HuH-7 (cell line): ENCODE results near the gene SRPX.

Experiments
- DNase-seq: peaks from one replicate; pipeline ENCODE4 v3.0.0; 2011; ENCODE audit warnings: low spot score

The SRPX gene

DNA sequence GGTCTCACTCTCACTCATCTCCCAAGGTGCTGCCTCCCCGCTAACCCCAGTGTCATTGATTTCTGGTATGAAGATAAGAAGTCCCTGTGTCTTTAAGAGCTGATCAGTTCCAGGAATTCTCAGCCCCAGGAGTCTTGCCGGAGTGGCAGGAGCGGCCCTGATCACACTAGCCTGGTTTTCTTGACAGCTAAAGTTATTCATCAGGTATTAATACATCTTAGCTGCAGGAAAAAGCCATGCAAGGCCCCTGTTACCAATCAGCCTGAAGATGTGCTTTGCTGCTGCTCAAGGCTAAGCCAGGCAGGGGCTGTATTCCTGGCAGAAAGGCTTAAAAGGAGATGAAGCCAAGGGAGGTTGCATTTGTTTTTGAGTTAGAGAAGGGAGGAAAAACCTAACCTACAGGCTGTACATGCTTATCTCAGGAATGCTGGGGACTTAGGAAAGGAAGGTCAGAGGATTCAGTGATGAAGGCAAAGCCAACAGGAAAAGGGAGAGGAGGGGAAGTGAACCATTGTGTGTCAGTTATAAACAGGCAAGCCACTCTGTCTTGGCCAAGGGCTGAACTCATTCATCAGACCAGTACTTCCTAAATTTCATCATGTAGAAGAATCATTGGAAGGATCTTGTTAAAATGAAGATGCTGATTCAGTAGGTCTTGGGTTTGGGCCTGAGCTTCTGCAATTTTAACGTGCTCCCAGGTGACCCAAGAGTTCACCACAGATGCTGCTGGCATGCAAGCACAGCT is 8.6 kb downstream of the SRPX start:
- no peak for DNase-seq

DNA sequence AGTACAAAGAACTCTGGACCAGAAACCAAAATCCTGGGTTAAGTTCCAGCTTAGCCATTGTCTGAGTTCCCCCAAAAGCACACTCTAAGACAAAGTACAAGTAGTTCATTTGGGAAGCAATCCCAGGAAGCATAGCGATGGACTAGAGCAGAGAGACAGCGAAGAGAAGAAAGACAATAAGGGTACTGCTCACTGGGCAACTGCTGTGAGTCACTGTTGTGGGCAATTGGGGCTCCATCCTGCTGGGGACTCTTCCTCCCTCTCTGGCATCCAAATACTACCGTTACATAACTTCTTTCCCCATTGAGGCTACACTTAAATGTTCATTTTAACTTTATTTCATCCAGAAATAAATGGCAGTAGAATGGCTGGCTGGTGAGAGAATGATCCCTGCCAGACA is 14.1 kb downstream of the SRPX start:
- DNase-seq: no peak

DNA sequence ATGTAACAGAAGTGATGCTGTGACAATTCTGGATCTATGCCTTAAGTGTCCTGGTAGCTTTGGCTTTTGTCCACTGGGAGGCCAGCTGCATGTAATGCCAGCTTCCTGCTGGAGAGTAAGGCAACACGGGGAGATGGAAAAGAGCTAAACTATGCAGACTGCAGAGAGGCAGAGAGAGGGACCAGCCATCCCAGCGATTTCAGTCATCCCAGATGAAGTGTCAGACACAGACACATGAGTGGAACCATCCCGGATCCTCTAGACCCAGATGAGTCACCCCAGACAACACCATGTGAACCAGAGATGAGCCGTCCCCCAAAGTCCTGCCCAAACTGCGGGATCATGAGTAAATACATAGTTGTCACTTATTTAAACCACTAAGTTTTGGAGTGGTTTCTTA is 14.6 kb downstream of the SRPX start:
- no peak for DNase-seq

DNA sequence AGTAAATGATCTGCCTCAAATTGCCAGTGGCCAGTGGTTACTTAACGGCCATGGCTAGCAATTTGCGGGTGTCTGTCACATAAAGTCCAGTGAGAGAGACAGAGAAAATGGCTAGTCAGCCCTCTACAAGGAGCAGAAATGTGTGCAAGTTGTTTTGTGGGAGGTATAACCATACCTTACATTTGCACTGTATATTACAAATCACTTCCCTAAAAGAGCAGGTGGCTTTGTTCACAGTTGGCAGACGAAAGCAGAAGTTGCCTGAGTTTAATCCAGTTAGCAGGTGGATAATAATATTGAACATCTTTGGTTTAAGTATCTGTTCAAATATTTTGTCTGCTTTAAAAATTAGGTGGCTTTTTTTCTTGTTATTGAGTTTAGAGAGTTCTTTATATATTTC is 15.6 kb downstream of the SRPX start:
- DNase-seq: no peak

DNA sequence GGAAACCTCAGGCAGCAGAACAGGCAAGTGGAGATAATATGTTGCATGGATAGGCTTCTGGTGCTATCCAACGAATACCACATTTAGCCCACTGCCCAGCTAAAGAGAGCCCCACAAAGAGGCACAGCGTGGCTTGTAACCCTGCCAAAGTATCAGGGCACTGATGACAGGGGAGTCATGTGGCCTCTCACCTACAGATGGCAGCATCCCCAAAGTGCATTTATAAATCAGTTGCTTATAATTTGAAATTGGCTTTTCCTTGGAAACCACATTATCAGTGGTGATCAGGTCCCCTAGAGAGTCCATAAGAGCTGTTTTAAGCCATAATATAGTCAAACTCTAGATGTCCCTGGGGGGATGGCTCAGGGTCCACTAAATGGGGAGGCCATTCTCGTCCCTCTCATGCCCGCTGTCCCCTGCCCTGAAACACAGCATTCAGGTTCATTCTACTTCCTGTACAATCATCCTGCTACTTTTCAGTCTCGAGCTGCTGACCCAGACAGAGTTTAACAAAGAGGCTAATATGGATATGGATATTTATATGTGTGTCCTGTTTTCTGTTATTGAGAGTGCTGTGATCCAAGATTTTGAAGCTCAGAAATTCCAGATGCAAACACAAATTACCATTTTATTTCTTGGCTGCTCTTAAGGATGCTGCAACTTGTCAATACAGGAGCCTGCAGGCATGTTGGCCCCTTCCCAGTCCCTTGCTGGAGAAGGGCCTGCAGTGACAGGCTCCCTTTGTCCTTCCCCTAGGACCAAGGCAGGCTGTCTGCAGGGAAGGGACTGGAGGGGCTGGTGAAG is 28.5 kb downstream of the SRPX start:
- DNase-seq: peak; percentile 2

DNA sequence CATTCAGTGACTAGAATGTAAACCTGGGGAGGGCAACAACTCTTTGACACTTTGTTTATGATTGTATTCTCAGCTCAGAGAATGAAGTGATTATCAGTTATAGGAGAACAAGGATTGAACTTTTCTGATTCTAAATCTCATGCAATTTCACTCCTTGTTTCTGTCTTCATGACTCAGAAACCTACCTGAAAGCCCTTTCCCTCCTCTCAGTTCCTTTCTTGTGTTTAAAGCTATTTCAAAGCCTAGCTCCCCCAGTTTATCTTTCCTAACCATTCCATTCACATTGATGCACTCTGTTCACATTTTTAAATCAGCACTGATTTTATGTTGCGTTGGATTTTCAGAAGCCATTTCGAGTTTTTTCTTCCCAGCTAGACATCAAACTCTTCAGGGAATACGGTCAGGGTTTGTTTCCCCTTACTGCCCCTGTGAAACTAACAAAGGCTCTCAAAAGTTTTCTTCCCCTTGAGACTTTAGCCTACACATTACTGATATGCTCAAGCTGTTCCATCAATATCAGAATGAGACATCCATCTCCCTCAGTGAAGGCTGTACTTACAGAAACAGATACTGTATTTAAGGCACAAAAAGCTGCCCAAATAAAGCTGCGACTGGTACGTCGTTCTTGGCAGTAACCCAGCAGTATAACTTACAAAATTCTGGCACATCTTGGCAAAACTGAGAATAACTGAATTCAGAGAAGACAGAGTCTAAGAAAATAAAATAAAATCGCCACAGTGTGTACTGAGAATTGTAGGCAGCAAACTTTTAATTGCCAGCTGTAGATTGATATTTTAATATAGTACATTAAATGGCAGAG is 31.0 kb downstream of the SRPX start:
- DNase-seq: no peak

DNA sequence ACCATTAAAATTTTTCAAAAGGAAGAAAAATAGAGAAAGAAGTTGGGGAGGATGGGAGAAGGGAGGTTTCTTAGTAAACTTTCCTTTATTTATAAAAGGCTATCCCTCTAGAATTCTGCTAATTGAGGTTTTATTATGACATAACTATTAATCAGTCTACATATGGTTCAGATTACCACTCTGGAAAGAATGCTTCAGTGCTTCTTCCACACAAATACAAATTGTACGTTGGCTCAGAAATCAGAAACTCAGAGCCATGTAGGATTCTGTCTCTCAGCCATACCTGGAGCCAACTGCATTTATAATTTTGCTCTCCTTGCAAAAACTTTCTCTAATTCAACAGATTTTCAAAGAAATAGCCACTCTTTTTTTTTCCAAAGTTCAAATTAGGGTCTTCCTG is 37.1 kb downstream of the SRPX start:
- no peak for DNase-seq

DNA sequence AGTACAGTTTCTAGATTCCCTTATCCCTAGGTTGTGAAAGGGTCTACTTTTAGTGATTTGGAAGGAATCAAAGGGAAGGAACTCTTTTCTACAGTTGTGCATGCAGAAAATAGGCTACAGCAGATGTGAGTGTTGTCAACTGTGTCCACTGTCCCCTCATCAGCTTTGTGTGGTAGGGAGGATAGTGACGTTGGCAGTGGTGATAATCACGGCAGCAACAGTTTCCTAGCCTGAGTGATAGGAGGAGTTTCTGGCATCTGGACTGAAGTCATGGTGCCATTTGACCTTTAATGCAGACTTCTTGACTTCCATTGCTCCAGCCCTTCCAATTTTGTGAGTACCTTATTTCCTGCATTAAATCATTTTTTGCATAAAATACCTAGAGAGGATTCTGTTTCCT is 39.3 kb downstream of the SRPX start:
- no peak for DNase-seq

DNA sequence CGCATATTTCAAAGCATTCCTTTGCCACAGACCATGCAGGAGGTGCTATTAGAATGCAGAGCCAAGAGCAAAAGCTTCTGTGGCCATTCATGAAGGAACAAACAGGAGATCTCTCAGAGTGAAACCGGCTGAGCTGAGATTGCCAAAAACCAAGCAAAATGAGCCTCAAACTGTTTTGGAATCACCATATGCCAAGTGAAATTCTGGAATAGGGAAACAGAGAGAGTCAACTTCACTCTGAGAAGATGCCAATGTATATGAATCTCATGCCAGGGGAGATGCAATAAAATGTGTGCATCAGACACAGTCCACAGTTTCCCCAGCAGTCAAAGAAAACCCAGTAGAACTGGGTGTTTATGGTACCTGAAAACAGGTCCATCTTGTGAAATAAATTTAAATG is 42.3 kb downstream of the SRPX start:
- no peak for DNase-seq

DNA sequence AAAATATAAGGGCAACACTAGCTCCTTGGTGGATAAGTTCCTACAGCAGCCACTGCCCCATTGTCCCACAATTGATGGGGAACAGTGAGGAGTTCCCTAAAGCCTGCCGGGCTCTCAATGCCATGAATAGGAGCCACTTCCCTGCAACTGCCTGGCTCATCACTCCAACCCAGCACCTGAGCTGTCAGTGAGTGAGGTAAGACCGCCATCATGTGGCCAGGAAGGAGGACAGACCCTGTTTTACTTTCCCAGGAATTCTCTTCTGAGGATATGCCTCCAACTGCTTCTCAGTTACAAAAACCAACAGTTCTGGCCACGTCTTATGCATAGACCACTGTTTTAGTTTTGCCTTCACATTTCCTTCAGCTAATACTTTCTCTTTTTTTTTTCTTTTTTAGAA is 45.5 kb downstream of the SRPX start:
- DNase-seq: peak; percentile 38

DNA sequence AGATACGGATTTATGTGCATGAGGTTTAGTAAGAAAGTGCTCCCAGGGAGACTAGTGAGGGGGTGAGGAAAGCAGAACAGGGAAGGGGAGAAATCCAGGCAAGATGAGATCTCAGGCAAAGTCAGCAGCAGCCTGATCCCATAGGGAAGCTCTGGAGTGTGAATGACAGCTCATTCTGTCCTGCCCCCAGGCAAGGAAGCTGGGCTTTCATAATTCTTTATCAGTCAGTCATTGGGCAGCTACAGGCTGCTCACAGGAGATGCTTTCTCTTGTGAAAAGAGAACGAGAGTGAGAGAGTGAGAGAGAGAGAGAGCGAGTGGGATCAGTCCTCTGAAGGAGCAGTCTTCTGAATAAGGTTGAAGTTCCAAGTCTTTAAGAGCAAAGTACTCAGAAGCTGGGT is 48.1 kb downstream of the SRPX start:
- DNase-seq: no peak

DNA sequence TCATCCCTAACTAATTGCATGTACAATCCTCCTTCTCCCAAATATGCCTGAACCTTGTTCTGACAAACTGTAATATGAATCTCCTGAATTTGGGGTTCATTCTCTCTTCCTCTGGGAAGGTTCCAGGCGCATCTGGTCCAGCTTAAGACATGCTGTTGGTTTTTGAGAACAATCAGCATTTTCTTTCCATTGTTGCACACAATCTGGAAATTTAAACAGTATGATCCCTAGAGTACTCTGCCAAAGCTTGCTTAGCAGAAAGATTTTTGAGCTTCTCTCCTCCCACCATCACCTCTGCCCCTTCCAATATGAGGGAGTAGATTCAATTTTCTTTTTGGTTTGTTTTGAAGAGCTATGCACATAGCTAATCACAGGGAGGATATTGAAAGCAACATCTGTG is 50.1 kb downstream of the SRPX start:
- no peak for DNase-seq

DNA sequence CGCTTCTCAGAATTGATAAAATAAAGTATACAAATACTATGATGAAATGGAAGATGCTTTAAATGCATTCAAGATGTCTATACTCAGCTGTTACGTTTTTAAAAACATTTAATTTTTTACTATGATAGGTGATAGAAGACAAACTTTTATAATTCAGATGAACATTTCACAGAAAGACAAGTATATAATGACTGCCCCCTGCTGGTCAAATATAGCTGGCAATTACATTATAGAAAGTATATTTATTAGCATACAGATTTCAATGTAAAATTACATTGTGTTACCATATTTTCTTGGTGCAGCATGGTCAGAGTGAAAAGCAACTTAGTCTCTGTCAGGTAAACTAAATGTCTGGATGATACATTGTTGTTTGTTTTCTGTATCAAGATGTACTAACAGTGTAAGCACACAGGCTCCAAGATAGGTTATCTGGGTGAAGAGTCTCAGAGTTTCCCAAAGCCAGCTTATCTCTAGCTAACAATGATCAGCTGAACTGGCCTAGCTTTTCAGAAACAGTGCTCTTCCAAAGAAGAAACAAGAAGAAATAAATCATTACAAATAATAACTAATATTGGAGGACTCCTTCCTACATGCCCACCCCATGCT is 54.1 kb downstream of the SRPX start:
- DNase-seq: no peak

DNA sequence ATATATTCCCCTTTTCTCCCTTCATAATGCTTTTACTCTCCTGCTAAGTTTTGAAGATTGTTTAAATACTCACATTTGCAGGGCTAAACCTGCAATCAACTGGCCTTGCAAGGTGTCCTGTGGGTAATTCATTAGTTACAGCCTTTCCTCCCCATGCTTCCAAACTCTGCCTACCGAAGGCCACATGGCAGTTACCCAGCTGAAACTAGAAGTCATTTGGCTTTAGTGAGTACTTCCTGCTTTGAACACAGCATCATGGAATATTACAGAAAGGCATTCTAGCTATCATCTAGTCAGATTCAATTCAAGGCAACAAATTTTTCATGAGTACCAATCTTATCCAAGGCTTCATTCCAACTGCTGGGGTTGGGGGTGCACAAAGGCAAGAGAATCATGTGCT is 55.6 kb downstream of the SRPX start:
- no peak for DNase-seq

DNA sequence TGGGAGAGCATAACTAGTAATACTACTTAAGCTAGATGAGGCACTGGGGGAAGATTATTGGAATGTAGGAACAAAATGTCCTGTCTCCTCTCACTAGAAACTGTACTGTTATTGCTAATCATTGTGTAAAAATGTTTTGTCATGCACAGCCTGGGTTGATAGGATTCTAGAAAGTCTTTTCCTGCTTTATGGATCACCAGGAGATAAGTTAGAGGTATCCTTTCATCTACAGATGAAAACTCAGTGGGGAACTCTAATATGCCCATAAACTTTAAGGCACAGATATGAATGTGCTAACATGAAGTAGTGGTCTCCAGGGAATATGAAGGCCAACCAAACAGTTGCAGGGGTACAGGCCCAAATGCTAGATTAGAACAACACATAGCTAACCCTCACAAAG is 57.5 kb downstream of the SRPX start:
- DNase-seq: no peak

DNA sequence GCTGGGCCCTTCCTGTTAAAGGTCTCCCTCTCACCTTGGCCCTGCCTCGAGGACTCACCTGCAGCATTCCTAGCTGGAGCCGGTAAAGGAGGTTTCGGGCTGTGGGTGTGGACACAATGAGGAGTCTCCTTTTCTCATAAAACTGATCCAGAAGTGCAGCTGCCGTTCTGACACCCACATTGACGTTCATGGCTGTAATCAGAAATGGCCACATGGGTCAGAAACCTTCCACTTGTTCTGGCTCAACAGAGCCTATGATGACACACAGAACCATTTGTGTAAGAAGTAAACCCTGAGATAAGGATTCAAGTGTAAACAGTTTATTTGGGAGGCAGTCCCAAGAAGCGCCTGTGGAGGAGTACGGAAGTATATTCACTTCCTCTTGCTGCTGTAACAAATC is 63.8 kb downstream of the SRPX start:
- DNase-seq: no peak

DNA sequence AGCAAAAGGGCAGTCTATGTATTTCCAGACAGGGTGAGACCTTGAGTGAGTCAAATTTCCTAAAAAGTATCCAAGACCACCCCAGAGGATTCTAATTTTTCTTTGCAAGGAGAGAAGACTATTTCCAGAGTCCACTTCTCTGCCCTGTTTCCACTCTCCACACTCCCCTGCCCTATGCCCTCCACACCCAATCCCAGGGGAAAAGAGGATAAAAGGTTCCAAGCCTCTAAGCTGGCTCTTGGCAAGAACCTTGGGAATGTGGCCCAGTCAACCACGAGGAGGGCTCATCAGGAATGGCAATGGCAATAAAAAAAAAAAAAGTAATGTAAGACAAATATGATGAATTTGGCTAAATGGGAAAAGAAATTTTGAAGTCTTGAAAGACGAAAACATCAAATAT is 65.9 kb downstream of the SRPX start:
- no peak for DNase-seq

DNA sequence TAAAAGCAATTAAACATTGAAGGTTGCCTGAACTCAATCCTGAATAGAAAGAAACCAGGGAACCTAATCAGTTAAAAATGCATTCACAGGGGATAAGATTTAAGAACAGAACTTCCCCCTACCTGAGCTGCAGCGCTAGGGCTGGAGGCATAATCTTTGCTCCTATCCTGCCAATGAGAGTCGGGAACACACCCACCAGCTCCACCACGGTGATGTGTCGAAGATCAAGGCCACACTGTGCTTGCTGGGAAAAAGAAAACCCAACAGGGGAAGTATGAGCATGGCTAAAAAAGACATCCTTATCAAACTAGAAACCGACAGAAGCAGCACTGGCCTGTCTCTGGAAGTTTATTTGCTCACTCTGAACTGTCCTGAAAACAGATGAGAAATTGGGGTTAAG is 66.3 kb downstream of the SRPX start:
- no peak for DNase-seq

DNA sequence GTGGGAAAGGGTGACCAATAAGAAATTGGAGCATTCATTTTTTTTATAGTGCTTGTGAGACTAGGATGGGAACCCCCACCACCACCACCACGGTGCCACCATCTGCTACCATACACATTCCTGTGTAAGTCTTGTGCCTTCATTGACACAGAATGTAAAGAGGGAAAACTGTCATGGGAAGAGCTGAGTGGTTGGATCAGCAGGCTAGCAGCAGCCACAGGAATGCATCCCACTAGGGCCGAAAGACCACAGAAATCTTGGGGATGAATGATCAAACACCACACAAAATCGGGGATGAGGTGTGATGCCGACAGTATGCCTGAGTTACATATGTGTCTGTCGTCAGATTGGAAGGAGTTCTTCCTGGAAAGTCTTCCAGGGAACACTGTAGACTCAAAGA is 69.2 kb downstream of the SRPX start:
- no peak for DNase-seq

DNA sequence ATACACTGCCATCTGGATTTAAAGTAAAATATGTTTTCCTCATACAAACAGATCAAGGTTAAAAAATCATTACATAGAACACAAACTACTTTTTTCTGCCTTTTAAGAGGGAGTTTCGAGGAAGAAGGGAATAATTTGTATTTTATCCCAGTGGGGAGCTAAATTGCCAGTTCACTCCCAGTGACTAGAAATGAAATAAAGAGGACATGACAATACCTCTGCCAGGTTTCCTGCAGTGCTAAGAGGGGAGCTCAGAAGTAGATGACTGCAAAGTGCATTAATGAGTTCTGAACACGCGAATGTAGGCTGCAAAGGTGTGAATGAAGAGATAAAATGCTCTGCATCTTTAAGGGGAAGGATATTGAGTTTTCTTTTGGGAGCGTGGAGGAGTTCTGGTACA is 69.7 kb downstream of the SRPX start:
- no peak for DNase-seq

DNA sequence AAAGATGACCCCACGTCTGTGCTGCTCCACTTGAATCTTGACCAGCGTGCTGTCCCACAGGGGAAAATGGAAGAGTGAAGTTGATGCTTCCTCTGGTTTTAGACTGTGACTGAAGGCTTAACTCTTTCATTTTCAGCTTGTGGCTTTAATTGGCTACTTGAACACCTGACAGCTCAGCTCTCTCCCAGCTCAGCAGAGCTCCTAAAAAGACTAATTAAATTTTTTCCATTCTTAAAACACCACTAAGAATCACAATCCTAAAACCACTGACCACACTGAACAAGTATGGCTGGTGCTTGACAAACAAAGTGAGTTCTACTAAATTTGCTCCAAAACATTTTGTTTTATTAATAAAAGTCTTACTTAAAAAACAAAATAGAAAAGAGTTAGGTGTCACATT is 71.7 kb downstream of the SRPX start:
- DNase-seq: no peak

DNA sequence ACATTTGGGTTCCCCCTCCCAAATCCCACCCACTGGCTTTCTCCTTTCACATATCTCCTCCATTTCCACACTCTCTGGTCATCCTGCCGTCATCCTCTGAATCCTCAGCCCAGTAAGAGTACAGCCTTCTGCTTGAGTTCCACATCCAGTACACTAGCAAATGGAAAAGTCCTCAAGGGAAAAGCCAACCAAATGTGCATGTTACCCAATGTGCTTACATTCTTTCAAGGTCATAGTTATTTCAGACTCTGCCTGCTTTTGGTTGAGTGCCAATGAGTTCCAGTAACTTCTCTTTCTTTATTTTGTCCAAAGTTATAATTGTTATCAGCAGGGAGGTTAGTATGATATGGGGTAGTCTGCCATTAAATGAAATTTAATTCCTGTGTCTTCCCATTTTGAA is 78.1 kb downstream of the SRPX start:
- DNase-seq: no peak

DNA sequence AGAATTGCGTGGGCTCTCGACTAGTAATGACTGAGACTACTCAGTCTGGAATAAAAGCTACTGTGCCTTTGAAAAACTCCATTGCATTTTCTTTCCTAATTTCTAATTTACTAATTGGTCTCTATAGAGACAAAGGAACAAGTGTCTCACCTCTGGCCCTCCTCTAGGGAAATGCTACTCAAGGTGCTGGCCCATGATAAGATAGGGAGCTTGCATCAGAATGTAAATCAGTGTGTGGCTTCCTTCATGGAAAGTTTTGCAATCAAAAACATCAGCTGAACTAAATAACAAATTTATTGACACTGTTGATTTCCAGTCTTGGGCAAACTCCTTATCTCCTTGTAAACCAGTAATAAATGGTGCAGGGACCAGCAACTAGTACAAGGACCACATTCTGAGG is 81.8 kb downstream of the SRPX start:
- no peak for DNase-seq
